ENCODE results near the gene MYO3B. TPM values are rescaled to one million over a fixed set of nuclear protein-coding genes. Genes with fewer than 3 reads are reported as not detected.

Gene MYO3B, protein sequence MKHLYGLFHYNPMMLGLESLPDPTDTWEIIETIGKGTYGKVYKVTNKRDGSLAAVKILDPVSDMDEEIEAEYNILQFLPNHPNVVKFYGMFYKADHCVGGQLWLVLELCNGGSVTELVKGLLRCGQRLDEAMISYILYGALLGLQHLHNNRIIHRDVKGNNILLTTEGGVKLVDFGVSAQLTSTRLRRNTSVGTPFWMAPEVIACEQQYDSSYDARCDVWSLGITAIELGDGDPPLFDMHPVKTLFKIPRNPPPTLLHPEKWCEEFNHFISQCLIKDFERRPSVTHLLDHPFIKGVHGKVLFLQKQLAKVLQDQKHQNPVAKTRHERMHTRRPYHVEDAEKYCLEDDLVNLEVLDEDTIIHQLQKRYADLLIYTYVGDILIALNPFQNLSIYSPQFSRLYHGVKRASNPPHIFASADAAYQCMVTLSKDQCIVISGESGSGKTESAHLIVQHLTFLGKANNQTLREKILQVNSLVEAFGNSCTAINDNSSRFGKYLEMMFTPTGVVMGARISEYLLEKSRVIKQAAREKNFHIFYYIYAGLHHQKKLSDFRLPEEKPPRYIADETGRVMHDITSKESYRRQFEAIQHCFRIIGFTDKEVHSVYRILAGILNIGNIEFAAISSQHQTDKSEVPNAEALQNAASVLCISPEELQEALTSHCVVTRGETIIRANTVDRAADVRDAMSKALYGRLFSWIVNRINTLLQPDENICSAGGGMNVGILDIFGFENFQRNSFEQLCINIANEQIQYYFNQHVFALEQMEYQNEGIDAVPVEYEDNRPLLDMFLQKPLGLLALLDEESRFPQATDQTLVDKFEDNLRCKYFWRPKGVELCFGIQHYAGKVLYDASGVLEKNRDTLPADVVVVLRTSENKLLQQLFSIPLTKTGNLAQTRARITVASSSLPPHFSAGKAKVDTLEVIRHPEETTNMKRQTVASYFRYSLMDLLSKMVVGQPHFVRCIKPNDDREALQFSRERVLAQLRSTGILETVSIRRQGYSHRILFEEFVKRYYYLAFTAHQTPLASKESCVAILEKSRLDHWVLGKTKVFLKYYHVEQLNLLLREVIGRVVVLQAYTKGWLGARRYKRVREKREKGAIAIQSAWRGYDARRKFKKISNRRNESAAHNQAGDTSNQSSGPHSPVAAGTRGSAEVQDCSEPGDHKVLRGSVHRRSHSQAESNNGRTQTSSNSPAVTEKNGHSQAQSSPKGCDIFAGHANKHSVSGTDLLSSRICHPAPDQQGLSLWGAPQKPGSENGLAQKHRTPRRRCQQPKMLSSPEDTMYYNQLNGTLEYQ (N-terminal part only)
- total RNA-seq = 1.2 TPM

DNA sequence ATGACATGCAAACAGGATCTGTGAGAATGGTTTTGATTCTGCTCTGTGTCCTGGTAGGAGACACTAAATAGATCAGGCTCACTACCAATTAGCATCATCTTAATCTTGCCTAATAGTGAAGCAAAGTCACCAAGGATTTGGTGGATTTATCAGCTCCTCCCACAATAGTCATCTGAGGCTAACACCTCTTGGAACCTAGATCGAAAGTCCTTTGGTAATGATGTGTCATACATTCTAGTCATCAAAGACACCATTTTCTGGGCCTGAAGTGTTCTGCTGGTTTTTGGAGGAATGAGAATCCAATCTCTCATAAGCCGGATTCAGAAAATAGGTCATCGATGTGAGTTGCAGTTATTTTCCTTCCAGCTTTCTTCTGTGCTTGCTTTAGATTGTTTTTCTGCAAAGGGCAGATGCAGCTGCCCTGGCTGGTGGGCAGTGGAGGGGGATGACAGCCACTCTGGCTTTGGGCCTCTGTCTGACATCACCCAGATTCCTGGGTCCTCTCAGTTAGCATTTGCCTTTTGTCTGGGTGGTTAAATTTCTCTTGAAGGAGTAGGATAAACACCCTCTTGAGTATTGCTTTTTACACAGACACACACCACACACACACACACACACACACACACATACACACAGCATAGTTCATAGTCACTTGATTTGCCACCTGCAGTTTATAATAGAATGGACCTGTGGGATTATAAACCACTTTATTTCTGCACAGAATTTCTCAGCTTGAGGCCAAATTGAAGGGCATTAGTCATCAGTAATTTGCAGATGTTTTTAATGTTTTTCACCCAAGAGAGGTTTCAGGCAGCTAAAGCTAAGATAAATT lies at the start of gene MYO3B:
Gene MYO3B, plus strand, starts transcription at position 198 of the 832 bp plus-strand sequence. Its CDS starts 141 bp downstream, at position 339.

Small RNA genes lying within 50 kb of the gene (small RNA-seq; reads per million reads assigned to genes)
- gene RF02271 = not detected

Measured in diencephalon (tissue), 1 donor.